HuH-7.5 (cell line): ENCODE results near the gene PPP1R13L.

Experiments used
- DNase-seq: peaks from one replicate; pipeline ENCODE4 v3.0.0; 2011; ENCODE audit warnings: low spot score

The PPP1R13L gene

DNA sequence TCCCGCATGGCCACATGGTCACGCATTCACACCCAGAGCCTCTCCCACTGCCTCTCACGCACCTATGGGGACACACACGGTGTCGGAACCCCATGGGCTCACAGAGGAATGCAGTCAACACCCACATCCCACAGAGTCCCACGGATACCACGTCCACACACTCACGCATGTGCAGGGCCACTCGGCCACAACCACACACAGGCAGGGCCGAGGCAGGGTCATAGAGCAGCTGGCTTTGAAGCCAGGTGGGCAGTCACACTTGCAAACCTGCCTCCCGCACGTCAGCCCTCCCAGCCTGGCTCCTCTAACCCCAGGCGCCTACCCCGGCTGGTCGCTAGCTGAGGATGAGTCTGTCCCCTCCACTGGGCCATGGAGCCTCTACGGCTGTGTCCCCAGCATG is 42.6 kb downstream of the PPP1R13L start:
- DNase-seq, result no peak

DNA sequence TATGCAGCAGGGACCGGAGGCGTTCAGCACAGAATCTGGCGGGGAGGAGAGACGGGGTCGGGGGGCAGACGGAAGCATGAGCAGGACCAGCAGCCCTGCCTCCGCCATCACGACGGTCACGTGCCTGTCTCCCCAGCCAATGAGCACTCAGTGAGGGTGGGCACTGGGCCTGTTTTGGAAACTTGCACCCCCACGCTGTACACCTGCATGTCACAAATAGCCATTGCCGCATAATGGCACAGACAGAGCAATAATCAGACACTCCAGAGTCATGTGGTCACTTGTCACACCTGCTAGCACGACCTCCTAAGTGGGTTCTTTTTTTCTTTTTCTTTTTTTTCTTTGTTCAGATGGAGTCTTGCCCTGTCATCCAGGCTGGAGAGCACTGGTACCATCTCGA is 43.3 kb downstream of the PPP1R13L start:
- DNase-seq, result no peak

DNA sequence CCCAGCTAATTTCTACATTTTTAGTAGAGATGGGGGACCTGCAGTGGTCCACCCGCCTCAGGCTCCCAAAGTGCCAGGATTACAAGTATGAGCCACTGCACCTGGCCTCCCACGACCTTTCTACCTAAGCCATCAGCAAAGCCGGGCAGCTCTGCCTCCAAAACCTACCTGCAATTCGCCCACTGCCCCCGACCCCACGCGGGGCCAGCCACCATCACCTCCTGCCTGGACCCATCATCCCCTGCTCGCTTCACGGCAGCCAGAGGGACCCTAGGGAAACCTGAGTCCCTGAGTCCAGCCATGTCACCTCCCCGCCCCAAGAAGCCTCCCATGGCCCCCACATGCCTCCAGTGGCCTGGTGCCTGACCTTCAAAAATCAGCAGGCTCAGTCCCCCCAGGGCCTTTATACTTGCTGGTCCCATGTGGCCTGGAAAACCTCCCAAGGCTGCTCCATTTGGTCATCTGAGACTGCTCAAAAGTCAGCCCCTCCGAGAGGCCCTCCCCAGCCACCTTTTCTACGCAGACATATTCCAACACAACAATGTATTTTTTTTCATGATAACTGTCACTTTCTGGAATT is 46.6 kb downstream of the PPP1R13L start:
- DNase-seq, result no peak

GRCh38 chr19:45357445-45357783 is 47.5 kb downstream of the PPP1R13L start:
- DNase-seq, result no peak

- no peak for DNase-seq
These were observed 48.0 kb downstream of the PPP1R13L start for GRCh38 chr19:45356760-45357444.

DNA sequence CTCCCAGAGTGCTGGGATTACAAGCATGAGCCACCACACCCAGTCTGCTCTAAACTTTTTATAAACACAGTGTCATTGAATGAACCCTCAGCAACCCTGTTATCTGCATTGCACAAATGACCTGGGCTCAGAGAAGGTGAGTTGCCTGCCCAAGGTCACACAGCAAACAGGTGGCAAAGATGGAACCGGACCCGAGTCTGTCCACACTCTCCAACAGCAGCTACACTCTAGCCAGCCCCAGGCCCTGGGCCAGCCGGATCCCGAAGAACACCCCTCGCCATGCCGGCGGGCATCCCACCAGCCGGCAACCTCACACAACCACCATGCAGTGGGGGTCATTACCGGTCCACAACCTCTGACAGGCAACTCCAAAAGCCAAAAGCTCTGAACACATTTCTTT is 49.0 kb downstream of the PPP1R13L start:
- no peak for DNase-seq

DNA sequence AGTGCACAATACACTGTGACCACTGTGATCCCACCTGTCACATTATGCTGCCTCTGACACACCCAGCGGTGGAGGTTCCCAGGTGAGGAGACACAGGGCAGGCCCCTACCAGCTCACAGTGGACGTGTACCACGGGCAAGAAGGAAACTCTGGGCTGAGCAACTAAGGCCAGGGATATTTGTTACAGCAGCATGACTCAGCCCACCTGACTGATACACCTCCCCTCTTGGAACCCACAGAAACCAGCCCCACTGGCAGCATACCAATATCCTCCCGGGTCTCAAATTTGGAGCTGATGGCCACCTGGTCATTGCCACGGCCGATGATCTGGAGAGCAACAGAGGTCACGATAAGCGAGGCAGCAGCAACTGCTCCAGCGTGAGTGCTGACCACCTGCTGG is 49.5 kb downstream of the PPP1R13L start:
- no peak for DNase-seq

- no peak for DNase-seq
These were observed 50.5 kb downstream of the PPP1R13L start for GRCh38 chr19:45354241-45354842.

DNA sequence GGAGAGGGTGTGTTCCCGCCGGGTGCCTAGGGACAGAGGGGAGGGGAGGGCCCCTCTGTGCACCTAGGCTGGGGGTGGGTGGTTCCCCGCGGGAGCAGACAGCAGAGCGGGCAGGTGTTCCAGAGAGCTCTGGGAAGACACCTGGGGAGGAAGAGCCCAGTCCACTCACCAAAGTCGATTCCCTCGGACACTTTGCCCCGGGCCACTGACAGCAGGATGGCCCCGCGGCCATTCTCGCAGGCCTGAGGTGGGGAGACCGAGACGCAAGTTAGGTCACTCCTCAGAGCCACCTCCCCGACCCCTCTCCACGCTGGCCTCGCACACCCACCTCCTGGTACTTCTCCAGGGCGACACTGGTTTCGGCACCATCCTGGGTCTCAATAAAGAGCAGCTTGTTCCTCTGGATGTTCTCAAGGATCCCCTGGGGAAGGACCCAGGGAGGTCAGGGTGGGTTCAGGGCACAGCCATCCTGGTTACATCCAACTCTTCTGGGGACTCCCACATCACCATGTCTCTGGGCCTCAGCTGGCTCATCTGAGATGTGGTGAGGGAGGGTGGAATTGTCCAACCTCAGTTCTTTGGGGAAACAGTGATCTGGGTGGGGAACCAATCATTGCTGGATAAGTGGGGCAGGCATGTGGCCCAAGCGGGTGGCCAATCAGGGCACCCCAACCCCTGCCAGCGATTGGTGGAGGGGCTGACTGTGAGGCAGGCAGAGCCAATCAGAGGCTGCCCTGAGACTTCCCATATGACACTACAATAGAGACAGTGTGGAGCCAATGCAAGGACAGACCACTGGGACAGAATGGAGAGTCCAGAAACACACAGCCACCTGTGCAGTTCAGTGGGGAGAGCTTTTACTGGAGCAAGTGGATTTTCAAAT is 51.7 kb downstream of the PPP1R13L start:
- no peak for DNase-seq

GRCh38 chr19:45352471-45352870 is 52.4 kb downstream of the PPP1R13L start:
- no peak for DNase-seq

DNA sequence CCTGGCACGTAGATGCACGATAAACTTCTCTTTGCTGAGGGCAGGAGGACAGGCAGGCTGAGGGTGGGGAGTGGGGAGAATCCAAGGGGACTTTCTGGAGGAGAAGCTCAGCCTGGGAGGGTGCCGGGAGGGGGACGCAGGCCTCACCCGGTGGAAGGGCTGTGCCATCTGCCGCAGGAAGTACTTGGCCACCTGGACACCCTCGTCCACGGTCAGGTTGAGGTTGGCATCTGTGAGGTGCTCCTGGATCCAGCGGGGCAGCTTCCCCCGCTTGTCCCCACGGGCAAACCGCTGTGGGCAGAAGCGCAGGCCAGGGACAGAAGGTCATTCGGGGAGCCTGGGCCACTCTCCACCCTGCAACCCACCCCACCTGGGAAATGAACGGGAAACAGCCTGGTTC is 52.8 kb downstream of the PPP1R13L start:
- no peak for DNase-seq

DNA sequence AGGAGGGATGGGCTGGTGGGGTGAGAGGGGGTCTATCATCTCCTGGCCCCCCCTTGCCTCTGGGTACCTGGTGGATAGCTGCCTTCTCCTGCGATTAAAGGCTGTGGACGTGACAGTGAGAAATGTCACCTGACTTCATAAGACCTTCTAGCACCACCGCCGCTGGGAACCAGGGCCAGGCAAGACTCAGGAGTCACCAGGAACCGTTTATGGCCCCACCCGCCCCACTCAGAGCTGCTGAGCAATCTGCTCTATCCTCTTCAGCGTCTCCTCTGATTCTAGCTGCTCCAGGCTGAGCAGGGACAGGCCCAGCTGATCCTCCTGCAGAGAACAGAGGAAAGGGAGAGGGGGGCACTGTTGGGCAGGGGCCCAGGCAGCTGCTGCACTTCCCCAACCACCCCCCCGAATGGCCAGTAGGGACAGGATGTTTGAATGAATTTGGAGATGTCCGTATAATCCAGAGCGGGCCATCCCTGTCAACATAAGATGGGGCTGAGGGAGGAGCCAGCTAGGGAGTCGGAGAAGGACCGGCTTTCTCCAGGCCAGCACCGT is 53.4 kb downstream of the PPP1R13L start:
- DNase-seq, result no peak

DNA sequence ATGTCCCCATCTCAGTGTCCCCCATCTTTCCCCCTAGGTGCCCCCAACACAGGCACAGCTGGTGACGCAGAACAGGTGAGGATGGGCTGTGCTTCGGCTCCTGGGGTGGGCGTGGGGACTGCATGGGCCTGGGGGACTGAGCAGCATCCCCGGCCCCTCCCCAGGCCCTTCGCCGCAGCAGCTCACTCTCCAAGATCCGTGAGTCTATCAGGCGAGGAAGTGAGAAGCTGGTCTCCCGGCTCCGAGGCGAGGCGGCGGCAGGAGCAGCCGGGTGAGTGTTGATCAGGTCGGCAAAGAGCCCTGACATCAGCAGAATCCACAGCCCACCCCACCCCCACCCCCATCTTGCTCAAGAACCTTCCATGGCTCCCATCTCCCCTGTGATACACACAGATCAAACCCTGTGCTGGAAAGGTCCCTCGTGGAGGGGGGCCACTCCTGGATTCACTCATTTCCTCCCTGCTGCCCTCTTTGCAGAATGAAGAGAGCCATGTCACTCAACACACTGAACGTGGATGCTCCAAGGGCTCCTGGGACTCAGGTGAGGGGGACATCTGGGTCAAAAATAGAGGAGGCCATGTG is 54.3 kb downstream of the PPP1R13L start:
- no peak for DNase-seq

- DNase-seq, result no peak
These were observed 55.4 kb downstream of the PPP1R13L start for GRCh38 chr19:45349430-45349941.

DNA sequence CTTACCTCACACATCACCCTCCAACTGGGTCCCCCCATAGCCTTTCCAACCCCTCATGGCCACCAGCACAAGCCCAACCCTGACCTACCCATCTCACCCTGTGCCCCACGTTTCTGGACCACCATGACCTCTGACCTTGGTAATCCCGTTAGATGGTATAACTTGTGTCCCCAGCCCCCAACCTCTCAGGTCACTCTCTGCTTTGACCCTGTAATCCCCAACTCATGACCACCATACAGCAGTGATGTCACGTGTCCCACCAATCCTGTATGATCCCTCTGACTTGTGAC is 55.8 kb downstream of the PPP1R13L start:
- no peak for DNase-seq

GRCh38 chr19:45348367-45349125 is 56.3 kb downstream of the PPP1R13L start:
- DNase-seq, result no peak

DNA sequence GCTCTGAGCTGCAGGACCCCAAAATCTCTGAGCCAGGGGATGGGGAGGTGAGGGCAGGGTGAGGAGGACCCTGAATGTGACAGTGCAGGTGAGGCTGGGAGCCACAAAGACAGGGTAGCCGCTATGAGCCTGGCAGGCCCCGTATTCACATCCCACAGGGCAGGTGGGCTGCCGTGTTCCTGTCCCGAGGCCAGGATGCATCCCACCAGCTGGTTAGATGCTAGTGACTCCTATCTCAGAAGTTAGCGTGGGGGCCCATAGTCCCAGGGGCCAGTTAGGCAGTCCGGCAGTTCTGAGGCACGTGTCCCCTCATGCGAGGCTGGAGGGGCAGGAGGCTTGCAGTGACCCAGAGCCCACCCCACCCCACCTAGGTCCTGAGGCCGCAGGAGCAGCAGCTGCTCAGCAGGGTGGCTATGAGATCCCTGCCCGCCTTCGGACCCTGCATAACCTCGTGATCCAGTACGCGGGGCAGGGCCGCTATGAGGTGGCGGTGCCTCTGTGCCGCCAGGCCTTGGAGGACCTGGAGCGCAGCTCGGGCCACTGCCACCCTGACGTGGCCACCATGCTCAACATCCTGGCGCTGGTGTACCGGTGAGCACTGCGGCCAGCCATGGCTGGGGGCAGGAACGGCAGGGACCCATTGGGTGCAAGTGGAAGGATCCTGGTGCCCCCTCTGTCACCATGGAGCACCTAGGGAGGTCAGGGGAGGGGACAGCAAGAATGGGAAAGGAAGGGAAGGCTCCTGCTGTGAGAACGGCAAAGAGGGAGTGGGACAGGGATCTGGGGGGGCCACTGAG is 57.1 kb downstream of the PPP1R13L start:
- DNase-seq, result no peak

GRCh38 chr19:45346449-45346848 is 58.4 kb downstream of the PPP1R13L start:
- no peak for DNase-seq

DNA sequence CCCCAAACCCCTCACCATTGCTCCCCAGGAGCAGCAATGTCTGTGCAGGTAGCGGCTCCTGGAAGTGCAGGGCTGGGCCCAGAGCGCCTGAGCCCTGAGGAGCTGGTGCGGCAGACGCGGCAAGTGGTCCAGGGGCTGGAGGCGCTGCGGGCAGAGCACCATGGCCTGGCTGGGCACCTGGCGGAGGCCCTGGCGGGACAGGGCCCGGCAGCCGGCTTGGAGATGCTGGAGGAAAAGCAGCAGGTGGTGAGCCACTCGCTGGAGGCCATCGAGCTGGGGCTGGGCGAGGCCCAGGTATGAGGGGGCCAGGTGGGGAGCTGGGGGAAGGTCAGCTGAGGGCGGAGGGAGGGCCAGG is 59.4 kb downstream of the PPP1R13L start:
- DNase-seq, result no peak

DNA sequence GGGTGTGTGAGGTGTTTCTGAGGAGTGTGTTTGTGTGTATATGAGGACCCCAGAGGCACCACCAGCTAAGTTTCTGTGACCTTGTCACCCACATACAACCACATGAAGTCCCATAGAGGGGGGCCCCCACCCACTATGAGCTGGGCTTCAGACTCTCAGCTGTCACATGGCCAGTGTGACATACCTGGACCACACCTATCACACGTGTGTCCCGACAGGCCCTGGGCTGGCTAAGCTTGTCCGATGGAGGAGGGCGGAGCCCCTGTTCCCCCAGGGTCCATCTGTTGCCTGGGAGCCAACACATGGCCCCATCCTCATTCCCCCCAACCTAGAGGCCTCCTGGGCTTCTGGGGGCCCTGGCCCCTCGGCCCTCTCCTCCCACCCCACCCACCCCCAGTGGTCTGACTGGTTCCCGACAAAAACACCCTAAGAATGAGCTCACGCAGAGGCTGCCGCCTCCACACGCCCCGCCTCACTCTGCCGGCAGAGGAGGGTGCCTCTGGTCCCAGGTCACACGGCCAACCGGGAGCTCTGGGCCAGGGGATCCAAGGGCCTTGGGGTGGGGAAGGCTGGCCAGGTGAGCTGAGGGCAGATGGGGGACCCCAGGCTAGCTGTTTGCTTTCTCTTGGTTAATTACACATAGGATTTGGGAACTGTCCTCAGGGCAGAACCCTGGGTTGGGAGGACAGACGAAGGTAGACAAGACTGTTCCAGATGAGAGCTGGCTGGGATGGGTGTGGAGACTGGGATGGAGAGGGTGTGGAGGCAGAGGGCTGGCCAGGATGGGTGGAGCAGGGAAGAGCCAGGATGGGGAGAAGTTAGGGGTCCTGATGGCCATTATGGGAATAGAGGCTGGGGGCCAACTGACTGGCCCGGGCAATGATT is 60.0 kb downstream of the PPP1R13L start:
- DNase-seq, result no peak
